ENCODE data around the gene FAM117A.

DNA sequence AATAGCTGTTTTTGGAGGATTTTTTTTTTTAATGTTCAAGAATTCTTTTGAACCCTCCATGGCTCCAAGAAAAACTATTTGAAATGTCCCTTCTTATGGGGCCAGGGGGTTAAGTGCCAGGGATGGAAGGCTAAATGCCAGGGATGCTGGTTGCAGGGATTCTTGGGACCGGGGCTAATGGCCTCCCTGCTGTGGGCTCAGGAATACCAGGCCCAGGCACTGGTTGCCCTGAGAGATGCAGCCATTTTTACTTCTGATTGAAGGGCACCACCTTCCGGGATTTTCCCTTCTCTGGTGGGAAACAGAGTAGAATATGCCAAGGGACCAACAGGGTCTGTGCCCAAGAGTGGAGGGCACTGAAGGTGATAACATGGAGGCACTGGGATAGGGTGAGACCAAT lies 13.6 kb upstream of the FAM117A start:
- TF ChIP-seq CTCF (IDR thresholded peaks at IDR 0.05) (no peak), POLR2AphosphoS5 (IDR thresholded peaks at IDR 0.05) (no peak), POLR2A (IDR thresholded peaks at IDR 0.05) (no peak)
